CD4-positive, alpha-beta T cell treated with Interleukin-15 for 4 hours (primary cell): ENCODE results near the gene BNC2.

Experiments
- DNase-seq: peaks from one replicate; pipeline ENCODE4 v3.0.0-alpha.2; 2020; ENCODE audit warnings: low spot score

The BNC2 gene

DNA sequence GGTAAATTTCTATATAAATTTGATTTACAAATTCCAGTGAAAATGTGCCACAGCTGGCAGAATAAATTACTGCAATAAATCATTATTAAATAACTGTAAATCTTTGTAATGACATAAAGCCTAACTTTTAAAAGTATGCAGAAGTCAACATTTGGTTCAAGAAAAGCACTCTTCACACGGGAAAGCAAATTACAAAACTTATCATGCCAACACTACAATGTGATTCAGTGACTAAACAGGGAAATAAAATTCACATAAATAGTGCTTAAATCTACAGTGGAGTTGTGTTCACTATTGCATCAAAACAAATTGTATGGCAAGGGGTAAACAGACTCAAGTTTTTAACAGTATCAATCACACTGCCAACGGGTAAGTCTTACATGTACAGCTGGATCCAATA, 117.2 kb downstream of the BNC2 start:
- DNase-seq, result no peak

DNA sequence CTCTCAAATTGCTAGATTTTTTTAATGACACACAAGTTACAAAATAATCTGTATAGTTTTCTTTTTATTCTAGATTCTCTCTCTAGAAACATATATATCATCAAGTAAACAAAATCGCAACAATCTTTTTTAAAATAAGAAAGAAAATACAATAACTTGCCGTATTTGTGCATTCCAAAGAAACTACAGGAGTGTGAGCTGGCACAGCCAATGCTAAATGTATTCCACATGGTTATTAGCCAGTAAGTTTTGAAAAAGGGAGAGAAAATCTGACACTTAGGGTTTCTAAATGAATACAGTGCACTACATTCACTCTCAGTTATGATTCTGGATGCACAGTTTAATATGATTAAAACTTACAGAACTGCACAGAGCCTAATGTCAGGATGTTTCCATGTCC, 117.9 kb downstream of the BNC2 start:
- no peak for DNase-seq

DNA sequence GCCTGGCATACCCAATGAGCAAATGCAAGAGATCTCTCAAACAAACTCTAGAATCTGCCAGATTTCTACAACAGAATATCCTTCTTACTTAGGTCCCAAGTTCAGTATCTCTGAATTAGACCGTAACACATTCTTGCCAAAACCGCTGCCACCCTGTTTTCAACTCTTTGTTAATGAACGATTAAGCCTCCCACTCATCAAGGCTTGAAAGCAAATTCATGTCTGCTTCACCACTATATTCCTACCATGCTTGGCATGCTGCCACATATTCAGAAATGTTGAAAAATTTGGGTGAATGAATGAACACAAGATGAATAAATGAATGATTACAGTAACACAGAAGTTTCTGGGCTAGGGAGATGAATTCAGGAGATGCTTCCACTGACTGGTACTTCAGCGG, 119.9 kb downstream of the BNC2 start:
- DNase-seq, result no peak

DNA sequence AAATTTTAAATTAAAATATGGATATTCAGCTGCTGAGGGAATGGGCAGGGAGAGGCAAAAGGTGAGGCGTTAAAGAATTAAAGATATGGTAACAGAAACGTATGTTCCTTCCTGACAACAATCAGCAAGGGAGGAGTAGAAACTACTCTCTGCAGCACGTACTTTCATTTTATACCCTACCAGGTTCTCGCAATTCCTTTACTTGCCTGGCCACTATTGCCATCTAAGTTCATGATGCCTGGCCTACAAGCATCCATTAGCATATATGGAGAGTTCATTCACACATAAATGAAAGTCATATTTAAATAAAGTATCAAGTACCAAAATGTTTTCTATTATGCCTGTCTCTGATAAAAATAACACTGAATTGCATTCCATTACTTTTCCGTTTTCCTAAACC, 125.1 kb downstream of the BNC2 start:
- no peak for DNase-seq

DNA sequence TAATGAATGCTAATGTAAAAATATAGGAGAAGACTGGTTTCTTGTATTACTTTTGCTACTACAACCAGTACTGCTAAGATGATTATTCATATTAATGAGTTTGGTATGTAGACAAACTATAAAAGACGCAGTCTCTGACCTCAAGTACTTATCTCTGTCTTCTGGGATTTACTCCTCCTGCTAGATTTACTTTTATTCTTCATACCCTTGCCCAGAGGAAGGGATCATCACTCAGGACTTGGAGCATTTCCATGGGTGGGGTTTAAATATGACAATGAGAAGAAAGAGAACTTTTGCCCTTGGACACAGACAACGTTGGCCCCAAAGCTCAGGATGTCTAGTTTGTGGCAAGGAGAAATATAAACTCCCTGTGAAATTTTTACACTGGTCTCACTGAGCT, 126.1 kb downstream of the BNC2 start:
- DNase-seq, result no peak

DNA sequence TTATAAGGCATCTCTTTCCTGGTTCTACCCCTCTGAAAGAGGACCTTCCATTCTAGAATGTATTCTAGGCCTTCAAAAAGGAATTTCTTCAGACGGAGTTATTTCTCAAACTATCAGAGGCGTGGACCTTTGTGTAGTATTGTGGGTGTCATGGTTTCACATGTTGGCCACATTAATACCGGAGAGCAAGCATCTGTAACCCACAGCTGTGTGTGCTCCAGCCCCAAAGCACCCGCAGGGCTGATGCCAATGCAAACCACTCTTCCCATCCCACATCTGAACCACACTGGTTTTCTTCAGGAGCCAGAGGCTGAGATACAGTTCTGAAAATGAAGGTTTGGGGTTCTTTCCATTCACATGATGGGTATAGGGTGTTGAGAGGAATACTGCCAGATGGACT, 127.1 kb downstream of the BNC2 start:
- no peak for DNase-seq

DNA sequence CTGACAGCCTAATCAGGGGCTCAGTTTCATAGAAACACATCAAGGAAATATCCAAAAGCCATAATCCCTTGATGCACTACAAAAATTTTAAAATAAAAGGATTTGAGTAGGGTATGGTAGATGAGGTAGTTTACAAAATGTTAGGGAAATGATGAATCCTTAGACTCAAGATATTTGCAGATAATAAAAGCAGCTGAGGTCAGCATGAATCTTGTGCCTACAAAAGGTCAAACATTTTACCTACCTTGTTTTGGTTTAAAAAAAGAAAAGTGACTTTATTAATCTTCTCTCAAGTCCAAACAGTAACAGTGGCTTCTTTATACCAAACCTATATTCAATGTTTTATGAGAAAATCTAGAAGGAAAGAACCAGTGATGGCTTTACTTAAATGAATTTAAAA, 135.5 kb downstream of the BNC2 start:
- no peak for DNase-seq

DNA sequence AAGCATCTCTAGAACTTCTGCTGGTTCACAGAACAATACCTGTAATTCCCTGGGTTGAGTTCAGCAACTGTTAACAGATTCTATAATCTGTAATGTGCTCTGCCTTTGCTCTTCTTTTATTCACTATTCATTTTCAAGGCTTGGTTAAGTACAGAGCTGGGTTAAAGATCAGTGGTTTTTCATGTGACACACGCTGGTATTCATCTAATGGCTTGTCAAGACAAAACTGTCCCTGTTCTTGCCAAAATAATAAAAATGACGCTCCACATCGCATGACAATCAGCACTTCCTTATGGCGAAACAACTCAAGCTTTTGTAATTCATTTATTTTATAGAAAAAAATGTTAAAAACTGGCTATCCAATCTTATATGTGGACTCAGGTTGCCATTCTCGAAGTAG, 137.9 kb downstream of the BNC2 start:
- DNase-seq, result no peak

DNA sequence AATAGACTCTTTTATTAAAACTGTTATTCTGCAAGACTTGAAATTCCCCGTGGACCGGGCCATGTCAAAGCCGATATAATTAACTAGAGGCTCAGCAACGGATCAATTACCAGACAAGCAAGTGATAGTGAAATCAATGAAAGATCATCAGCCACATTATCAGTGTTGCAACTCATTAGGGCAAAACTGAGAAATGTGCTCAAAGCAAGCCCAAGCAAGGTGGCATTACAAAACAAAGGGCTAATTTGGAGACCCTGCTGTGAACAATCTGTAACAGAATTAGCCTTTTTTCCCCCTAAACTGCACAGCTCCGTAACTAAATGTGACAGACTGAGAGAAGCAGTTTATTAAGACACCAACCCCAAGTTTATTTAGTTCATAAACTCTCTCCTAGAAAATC, 140.3 kb downstream of the BNC2 start:
- no peak for DNase-seq

DNA sequence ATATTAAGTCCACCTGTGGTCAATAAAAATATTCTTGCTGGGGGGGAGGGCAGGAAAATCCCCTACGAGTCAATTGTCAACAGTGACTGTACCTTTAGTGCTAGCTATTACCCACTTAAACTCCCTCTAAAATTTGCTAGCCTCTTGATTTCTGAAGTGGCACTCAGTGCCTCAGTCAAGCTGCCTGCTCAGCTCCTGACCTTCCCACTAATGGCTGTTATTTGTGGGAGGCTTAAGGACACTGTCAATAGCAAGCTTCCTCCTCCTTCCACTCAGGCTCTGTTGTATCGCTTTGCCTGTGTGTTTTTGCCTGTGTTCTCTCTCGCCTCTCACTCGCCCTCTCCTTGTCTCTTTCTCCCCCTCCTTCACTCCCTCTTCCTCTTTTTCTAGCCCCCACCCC, 140.8 kb downstream of the BNC2 start:
- no peak for DNase-seq

DNA sequence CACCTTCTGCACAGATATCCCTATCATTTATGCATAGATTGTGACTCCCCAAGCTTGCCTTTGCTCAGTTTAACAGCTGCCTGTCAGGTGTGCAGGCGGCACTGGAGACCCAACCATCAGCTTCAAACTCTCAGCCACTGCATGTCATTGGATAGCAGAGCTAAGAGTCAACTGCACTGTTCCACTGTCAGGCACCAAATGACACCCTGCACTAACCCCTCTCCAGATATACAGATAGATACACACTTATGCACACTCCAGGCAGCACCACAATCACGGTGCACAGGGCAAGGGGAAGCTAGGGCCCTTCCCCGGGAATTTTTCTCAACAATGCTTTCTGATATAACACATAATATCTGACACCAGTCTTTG, 142.3 kb downstream of the BNC2 start:
- no peak for DNase-seq

DNA sequence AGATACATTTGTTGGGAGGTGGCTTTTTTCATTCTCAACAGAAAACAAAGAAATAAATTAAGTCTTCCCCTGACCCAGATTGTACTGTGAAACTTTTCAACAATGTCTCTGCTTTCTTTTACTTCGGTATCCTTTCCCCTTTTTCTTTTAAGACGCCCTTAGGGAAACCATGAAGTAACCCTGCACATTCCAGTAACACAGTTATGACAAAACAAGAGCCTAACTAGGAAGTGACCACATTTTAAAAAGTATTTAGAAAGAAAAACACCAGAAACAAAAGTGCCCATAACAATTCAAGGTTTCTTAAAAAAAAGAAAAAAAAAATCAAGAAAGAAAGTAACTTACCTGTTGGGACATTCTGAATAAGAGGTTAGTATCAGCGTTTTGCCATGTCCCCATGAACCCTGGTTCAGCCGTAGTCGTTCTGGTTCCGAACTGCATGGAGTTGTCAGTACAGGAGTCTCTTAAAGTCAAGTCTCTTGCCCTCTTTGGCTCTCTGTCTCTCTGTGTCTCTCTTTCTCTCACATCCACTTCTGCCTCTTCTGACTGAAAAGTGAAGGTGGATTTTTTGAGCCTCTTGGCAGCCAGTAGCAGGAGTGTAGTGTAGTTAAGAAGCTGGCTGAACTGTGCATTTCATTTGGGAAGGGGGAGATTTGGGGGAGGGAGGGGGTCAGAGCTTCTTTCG, 142.9 kb downstream of the BNC2 start:
- no peak for DNase-seq

DNA sequence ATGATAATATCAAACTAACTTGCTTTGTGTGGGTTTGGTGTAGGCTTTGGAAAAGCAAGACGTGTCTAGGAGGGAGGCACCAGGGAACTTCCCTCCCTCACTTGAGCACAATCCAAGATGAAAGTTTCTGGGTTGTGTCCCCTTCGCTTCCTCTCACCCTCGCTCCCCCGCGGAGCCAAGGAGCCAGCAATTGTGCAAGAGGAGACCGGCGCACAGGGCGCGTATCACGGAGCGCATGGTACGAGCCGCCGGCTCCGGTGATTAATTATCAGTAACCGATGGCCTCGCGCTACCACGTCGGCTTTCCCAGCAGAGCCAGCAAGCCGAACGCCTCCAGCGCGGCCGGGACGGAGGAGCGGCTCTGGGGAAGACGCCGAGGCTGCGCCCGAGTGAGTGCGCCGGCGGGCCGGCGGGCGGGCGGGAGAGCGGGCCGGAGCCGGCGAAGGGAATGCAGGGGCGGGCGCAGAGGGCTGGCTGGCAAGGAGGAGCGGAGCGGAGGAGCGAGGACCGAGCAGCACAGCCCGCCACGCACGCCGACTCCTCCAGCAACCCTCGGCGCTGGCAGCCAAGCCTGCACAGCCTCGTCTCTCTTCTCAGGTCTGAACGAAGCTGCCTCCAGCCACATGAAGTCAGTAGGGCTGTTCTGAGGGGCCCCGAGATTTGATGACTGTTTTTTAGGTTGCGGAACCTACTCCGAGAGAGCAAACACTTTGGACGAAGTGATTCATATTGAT, 143.6 kb downstream of the BNC2 start:
- no peak for DNase-seq

DNA sequence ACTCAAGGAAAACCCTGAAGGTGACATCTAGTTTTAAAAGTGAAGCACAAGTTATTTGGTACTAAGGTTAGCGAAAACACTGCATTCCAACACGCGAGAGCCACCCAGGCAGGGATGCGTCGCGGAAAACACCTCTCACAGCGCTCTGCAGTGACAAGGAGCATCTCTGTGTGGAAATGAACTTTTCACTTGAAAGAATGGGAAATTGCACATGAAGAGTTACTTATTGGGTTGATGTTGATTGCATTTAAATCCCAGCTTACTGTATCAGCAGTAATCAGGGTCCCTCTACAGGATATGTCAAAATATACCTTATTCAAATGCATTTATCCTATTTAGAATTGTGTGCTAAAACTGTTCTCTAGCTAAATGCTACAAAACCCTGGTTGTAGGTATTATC, 144.4 kb downstream of the BNC2 start:
- no peak for DNase-seq

DNA sequence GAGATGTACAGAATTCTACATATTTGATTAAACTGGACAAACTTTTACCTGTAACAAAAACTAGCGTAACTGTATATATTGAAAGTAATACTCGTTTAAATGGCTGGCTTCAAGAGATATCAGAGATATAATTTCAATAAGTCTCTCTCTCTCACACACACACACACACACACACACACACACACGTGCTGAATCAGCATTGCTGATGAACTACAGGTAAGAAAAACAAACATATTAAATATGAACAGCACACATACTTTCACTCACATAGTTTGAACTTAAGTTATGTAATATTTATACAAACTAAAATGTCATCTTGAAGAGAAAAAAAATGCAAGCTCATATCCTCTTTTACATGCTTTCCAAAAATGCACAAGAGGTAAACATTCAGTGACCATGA, 145.4 kb downstream of the BNC2 start:
- no peak for DNase-seq

DNA sequence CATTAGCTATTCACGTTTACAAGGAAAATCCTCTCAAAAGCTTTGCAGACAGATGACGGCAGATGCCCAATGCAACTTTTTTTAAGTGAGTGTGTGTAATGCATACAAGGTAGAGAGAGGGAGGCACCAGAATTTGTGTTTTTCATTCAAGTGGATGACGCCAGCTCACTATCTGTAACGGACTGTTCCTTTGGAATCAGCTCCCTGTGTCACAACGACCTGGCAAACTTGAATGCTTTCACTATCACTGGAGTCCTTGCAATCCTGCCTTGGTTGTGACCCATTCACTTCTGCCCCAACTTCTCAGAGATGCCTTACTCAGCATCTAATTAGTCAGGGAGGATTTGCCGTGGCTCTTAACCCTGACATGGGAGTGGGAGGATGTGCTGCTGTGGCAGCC, 148.5 kb downstream of the BNC2 start:
- no peak for DNase-seq

DNA sequence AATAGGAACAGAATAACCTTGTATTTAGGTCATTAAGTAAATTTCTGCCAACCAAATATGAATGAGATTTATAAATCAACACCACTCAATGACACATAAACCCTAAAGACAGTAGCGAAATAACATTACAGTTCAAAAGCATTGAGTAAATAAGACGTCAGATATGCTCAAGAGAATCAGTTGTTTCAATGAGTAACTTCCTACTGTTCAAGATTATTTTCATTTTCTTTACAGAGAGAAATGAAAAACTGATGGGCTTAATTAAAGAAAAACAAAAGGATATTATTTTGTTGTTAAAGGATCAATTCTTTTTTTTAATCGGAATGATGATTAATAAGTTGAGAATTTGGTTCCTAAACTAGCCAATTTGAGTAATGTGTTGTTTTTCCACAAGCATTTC, 150.1 kb downstream of the BNC2 start:
- no peak for DNase-seq

DNA sequence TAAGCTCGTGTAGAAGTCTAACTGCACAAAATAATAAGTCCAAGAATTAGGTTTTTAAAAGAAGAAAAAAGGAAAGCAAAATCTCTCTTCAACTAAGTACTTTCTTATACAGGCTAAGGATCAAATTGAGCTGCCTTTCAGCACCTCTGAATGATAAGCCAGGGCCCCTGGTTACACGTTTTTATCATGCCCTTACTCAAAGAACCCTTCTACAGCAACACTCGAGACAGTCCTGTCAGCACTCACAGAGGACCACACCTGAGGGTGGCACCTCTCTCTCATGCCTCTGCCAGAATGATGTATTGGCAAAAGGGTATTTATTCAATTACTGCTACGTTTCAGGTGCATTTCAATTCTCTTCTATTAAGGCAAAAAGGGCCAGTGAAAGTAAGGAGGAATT, 150.5 kb downstream of the BNC2 start:
- no peak for DNase-seq

DNA sequence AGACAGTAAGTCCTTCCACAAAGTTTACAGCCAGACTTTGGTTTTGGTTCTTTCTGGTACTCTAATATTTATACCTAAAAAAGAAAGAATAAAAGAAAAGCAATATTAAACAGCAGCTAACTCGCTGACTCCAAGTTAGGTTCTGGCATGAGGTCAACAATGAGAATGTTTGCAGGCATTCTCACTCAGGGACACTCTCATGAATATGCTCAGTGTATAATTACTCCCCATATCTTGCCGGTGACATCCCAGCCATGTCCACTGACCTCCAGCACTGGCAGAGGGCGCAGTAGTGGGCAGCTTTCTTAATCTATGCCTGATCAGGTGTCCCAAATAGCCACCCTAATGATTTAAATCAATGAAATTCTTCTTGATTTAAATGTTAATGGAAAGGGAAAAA, 151.5 kb downstream of the BNC2 start:
- DNase-seq, result no peak

DNA sequence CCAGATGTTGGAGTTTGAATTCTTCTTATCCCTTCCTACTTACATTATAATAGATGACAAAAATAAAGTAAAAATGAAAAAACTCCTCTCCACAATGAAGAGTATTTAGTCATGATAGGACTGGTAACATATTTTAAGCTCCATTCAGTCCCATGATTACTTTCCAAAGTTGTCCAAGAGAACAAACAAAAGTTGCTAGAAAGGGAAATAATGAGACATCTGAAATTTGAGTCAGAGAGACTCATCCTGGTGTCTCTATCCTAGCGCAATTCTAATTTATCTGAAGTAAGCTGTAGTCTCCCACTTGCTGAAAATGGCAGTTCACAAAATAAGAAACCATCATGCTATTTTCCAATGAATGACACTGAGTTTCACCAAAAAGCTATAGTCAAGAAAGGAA, 152.2 kb downstream of the BNC2 start:
- DNase-seq, result no peak

DNA sequence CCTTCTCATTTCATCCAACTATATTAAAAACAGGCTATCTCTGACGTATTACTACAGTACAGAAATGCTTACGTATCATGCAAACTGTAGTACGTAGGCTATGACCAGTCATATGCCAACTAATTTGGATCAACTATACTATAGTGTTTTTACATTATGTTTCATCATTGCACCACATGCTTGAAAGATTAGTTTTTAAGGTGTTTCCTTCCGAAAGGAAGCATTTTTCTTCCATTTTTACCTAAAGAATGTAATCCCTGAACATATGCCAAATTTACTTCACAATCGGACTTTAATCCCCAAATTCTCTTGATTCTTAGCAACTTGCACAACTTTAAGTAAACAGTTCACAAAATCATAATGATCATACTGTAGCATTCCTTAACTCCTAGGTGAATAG, 153.9 kb downstream of the BNC2 start:
- DNase-seq, result no peak

DNA sequence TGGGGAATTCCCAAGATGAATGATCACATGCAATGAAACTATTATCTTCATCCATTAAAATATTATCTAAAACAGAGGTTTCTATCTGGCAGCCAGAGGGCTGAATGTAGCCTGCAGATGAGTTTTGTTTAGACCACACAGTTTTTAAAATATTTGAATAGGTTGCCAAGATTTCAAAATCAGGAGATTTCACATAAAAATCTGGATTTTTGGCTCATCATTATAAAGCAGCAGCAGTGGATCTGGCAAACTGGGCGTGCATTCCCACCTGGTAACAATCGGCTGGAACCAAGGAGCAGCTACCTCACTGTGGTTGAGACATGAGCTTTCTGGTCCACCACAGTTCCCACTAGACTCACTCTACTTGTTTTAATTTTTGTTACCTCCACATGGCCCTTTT, 155.1 kb downstream of the BNC2 start:
- DNase-seq, result no peak

DNA sequence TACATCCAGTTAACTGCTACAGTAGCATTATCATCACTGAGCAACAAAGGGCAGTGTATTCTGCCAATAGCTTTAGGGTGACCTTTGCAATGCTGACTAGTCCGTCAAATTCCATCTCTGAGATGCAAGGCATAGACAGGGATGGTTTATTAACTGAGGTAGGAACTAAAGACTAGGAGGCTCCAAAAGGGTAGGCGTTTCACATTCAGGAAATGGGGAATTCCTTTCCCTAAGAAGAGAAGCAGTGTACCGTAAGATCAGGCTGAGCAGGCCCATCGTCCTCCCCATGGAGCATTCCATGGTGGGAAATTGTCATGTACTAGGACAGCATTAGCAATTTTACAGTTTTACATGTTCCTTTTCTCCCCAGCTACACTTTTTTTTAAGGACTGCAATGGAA, 157.7 kb downstream of the BNC2 start:
- DNase-seq, result no peak

DNA sequence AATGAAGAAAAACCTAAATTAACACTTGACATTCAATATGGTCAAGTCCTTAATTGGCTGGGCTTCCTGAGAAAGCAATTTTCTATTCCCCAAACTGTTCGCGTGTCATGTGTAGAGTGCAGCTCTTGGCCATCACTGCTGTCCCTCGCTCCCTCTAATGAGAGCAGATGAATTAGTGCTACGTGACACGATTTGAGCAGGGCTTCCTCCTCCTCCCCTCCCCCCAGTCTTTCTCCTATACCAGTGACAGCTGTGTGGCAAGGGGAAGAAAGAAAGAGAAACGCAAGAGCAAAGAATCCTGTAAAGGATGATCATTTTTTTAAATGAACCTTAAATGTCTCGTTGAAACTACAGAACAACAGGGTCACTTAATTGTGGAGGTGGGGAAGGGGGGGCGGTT, 159.6 kb downstream of the BNC2 start:
- DNase-seq, result no peak
